ENCODE data around the gene RIC1. TPM values are rescaled to one million over a fixed set of nuclear protein-coding genes. Genes with fewer than 3 reads are reported as not detected.

Gene RIC1
- total and polyA plus RNA-seq, 9 of the 15 experiments (the other 6 are each of a cell fraction or from before 2014, with no cell fraction given): 3.2 to 25.8 (median 15.0) TPM

DNA sequence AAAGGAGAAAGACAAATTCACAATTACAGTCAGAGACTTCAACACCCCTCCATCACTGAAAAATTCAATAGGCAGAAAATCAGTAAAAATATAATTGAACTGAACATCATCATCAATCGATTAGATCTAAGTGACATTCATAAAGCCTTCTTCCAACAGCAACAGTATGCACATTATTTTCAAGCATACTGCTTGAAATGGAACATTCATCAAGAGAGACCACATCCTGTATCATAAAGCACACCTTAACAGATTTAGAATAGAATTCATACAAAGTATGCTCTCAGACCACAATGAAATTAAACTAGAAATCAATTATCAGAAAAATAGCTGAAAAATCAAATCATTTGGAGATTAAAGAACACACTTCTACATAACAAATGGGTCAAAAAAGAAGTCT, 164.9 kb downstream of the RIC1 start:
- Histone ChIP-seq H3K9me1 (ENCODE audit: control insufficient read depth, insufficient read depth, low read length) (no peaks in the 10 kb centered on the region), H3K4me1 (replicated peaks in 1 of 2; ENCODE audit: control insufficient read depth in 2 of 2, insufficient read depth in 2 of 2, low read length in 2 of 2) (no peaks in the 10 kb centered on the region), H2AFZ (ENCODE audit: low read depth, low read length) (no peak overlapping the region), H3K36me3 (ENCODE audit: control insufficient read depth, insufficient read depth, low read length) (peaks cover 33% of the 10 kb centered on the region; the same call in 1 of the 3 replicates), H3K4me2 (ENCODE audit: insufficient read depth, low read length) (no peak overlapping the region), H3K4me3 (no peak overlapping the region), H3K27me3 (ENCODE audit: control insufficient read depth in 2 of 2, insufficient read depth in 2 of 2, low read length in 2 of 2) (no peaks in the 10 kb centered on the region), H4K20me1 (replicated peaks; ENCODE audit: control insufficient read depth, insufficient read depth, low read length) (no peaks in the 10 kb centered on the region), H3K79me2 (ENCODE audit: control insufficient read depth, insufficient read depth, low read length) (no peaks in the 10 kb centered on the region), H3K27ac (ENCODE audit: extremely low read depth, low read depth, low read length) (no peak overlapping the region), H3K9me3 (replicated peaks; ENCODE audit: control insufficient read depth, insufficient read depth, low read depth, low read length) (no peaks in the 10 kb centered on the region), H3K9ac (ENCODE audit: insufficient read depth in 1 of 2, low read depth in 2 of 2, low read length in 2 of 2) (no peak overlapping the region)
- ChIA-PET POLR2A (no interaction called here), CTCF (ENCODE audit: low intra/inter-chr PET ratio) (no interaction called here)
- DNase-seq (ENCODE audit: extremely low read depth in 1 of 4, low spot score in 3 of 4) (no peak), ATAC-seq (no peak), FAIRE-seq (no peak)
- no TSS peak for BruUV-seq (replicated peaks)
- in situ Hi-C loops (cut with MboI): no loop called here
- TF ChIP-seq NELFE (IDR thresholded peaks at IDR 0.05; ENCODE audit: insufficient read depth, insufficient read length) (no peak), ZNF140 (CRISPR knock-in tag; IDR thresholded peaks at IDR 0.05) (no peak), ZNF232 (CRISPR knock-in tag; IDR thresholded peaks at IDR 0.05) (no peak), ZNF584 (CRISPR knock-in tag; IDR thresholded peaks at IDR 0.05; ENCODE audit: low read depth) (no peak), DMBX1 (CRISPR knock-in tag; IDR thresholded peaks at IDR 0.05; ENCODE audit: borderline replicate concordance) (no peak), MTA3 (IDR thresholded peaks at IDR 0.05; ENCODE audit: borderline replicate concordance) (no peak), NR4A1 (CRISPR knock-in tag; IDR thresholded peaks at IDR 0.05) (no peak), NR4A1 (tag; IDR thresholded peaks at IDR 0.05) (no peak), ZNF263 (CRISPR knock-in tag; IDR thresholded peaks at IDR 0.05; ENCODE audit: borderline replicate concordance) (no peak), LARP7 (IDR thresholded peaks at IDR 0.05) (no peak), ZEB2 (IDR thresholded peaks at IDR 0.05) (no peak), CBFA2T2 (conservative IDR thresholded peaks at IDR 0.05) (no peak), TAF9B (IDR thresholded peaks at IDR 0.05; ENCODE audit: partially characterized antibody) (no peak), ZNF717 (CRISPR knock-in tag; IDR thresholded peaks at IDR 0.05) (no peak)
- TF ChIP-seq, protein P1, sequence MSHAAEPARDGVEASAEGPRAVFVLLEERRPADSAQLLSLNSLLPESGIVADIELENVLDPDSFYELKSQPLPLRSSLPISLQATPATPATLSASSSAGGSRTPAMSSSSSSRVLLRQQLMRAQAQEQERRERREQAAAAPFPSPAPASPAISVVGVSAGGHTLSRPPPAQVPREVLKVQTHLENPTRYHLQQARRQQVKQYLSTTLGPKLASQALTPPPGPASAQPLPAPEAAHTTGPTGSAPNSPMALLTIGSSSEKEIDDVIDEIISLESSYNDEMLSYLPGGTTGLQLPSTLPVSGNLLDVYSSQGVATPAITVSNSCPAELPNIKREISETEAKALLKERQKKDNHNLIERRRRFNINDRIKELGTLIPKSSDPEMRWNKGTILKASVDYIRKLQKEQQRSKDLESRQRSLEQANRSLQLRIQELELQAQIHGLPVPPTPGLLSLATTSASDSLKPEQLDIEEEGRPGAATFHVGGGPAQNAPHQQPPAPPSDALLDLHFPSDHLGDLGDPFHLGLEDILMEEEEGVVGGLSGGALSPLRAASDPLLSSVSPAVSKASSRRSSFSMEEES (CRISPR knock-in tag; IDR thresholded peaks at IDR 0.05): no peak
- TF ChIP-seq, protein P2, sequence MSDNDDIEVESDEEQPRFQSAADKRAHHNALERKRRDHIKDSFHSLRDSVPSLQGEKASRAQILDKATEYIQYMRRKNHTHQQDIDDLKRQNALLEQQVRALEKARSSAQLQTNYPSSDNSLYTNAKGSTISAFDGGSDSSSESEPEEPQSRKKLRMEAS (CRISPR knock-in tag; IDR thresholded peaks at IDR 0.05): no peak
- TF ChIP-seq, protein P3, sequence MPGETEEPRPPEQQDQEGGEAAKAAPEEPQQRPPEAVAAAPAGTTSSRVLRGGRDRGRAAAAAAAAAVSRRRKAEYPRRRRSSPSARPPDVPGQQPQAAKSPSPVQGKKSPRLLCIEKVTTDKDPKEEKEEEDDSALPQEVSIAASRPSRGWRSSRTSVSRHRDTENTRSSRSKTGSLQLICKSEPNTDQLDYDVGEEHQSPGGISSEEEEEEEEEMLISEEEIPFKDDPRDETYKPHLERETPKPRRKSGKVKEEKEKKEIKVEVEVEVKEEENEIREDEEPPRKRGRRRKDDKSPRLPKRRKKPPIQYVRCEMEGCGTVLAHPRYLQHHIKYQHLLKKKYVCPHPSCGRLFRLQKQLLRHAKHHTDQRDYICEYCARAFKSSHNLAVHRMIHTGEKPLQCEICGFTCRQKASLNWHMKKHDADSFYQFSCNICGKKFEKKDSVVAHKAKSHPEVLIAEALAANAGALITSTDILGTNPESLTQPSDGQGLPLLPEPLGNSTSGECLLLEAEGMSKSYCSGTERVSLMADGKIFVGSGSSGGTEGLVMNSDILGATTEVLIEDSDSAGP (CRISPR knock-in tag; IDR thresholded peaks at IDR 0.05): no peak
- TF ChIP-seq, protein P4, sequence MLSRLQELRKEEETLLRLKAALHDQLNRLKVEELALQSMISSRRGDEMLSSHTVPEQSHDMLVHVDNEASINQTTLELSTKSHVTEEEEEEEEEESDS (CRISPR knock-in tag; IDR thresholded peaks at IDR 0.05): no peak
- intact Hi-C loops (cut with micrococcal nuclease): no loop called here
- WGBS (ENCODE audit: insufficient coverage, low coverage, missing lambda C conversion rate): 50% methylated on average over 1 of the region's 1 CpG
